Astrocyte (in vitro differentiated cells and primary cell): ENCODE results near the gene SEMA6B. TPM values are rescaled to one million over a fixed set of nuclear protein-coding genes. Genes with fewer than 3 reads are reported as not detected.

Source experiments
- DNase-seq: peaks from one replicate; pipeline ENCODE4 v3.0.0-alpha.2; 2010; ENCODE audit warnings: low read depth
- FAIRE-seq: peaks from 2 replicates; lab custom pipeline; 2011; peaks lifted over from hg19 to GRCh38; lab: Jason Lieb, UNC
- H2AFZ ChIP-seq: 2 replicates; pipeline ENCODE4 v1.6.0; 2012; ENCODE audit warnings: low read depth, low read length, inconsistent platforms
- H3K27ac ChIP-seq: 2 replicates; pipeline ENCODE4 v1.5.1; 2011; ENCODE audit warnings: low read depth, low read length, inconsistent platforms
- H3K27me3 ChIP-seq: 2 replicates; pipeline ENCODE4 v1.6.0; 2011; ENCODE audit warnings: low read length, inconsistent platforms; ENCODE audit not compliant: insufficient read depth
- H3K36me3 ChIP-seq: 2 replicates; pipeline ENCODE4 v1.5.1; 2011; ENCODE audit warnings: low read length, inconsistent platforms; ENCODE audit not compliant: insufficient read depth
- H3K4me1 ChIP-seq: 2 replicates; pipeline ENCODE4 v1.5.1; 2011; ENCODE audit warnings: low read length, inconsistent platforms; ENCODE audit not compliant: insufficient read depth
- H3K4me2 ChIP-seq: 2 replicates; pipeline ENCODE4 v1.6.0; 2012; ENCODE audit warnings: low read length, inconsistent platforms
- H3K4me3 ChIP-seq: 2 replicates; pipeline ENCODE4 v1.5.1; 2011; ENCODE audit warnings: low read depth, mild to moderate bottlenecking, low read length, inconsistent platforms; ENCODE audit not compliant: insufficient read depth
- H3K79me2 ChIP-seq: 2 replicates; pipeline ENCODE4 v1.6.0; 2012; ENCODE audit warnings: mild to moderate bottlenecking, low read length, inconsistent platforms; ENCODE audit not compliant: insufficient read depth
- H3K9ac ChIP-seq: 2 replicates; pipeline ENCODE4 v1.6.0; 2012; ENCODE audit warnings: mild to moderate bottlenecking, low read length, inconsistent platforms
- H3K9me3 ChIP-seq: 2 replicates; pipeline ENCODE4 v1.5.1; 2012; ENCODE audit warnings: low read depth, mild to moderate bottlenecking, low read length, inconsistent platforms; ENCODE audit not compliant: insufficient read depth
- H4K20me1 ChIP-seq: 2 replicates; pipeline ENCODE4 v1.6.0; 2012; ENCODE audit warnings: low read length, inconsistent platforms; ENCODE audit not compliant: insufficient read depth
- H3K27ac Mint-ChIP-seq: one replicate; pipeline ENCODE4 v1.8.0; 2021; ENCODE audit warnings: mild to moderate bottlenecking, mixed read lengths; ENCODE audit not compliant: unreplicated experiment
- H3K27me3 Mint-ChIP-seq: one replicate; pipeline ENCODE4 v1.8.0; 2021; ENCODE audit warnings: low read depth, mixed read lengths; ENCODE audit not compliant: unreplicated experiment
- H3K36me3 Mint-ChIP-seq: one replicate; pipeline ENCODE4 v1.8.0; 2021; ENCODE audit warnings: low read depth, mixed read lengths; ENCODE audit not compliant: unreplicated experiment
- H3K4me1 Mint-ChIP-seq: one replicate; pipeline ENCODE4 v1.8.0; 2021; ENCODE audit warnings: low read depth, mixed read lengths; ENCODE audit not compliant: unreplicated experiment
- H3K4me3 Mint-ChIP-seq: one replicate; pipeline ENCODE4 v1.8.0; 2021; ENCODE audit warnings: mild to moderate bottlenecking, moderate library complexity, mixed read lengths; ENCODE audit not compliant: unreplicated experiment
- H3K9me3 Mint-ChIP-seq: one replicate; pipeline ENCODE4 v1.8.0; 2021; ENCODE audit warnings: mild to moderate bottlenecking, mixed read lengths; ENCODE audit not compliant: unreplicated experiment
- EZH2 ChIP-seq: IDR thresholded peaks from 2 replicates; pipeline ENCODE4 v1.6.1; 2012; ENCODE audit warnings: mild to moderate bottlenecking, low read length, inconsistent platforms; ENCODE audit not compliant: insufficient read depth
- total RNA-seq: library from RNA; stranded (reverse); gene quantifications from 2 replicates; pipeline ENCODE4 v1.2.1, GENCODE V29; 2021
- TF ChIP-seq, protein P1 (sequence below): IDR thresholded peaks from 2 replicates; pipeline ENCODE4 v1.5.1; 2011; ENCODE audit warnings: low read depth, mild to moderate bottlenecking, inconsistent platforms, low read length, moderate library complexity; ENCODE audit not compliant: insufficient read depth

SEMA6B gene
- total RNA-seq, 1 donor from 2014 or later, result 14.3 TPM

DNA sequence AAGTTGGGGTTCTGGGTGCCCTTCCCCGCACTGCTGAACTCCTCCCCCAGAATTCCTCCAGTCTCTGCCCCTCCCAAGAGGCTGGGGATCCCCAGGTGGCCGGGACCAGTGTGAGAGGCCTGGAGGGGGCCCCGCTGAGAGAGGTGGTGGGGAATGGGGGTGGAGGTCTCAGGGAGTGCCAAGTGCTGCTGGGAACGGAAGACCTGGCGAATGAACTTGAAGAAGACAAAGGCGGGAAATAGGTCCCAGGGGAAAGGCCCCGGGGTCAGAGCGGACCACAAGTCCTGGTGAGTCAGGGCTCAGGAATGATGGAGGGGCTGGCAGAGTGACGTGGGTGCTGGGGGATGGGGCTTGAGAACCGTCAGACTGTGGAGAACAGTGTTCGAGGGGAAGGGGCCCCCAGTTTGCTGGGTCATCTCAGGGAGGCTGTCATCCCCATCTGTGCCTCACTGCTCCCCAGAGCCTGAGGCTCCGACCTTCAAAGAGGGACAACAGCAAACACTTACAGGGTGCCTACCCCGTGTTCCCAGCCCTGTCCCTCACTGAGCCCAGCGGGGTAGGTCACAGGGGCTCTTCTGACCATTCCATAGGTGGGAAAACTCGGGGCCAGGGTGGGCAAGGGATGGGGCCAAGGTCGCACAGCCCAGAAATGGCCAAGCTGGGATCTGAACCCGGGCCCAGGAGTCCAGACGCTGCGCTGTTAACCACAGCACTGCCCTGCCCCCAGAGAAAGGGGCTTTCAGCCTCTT lies 16.0 kb upstream of the SEMA6B start:
- peaks cover 2% of the 10 kb centered on the region for H3K36me3 Mint-ChIP-seq
- H4K20me1 ChIP-seq, result no peaks in the 10 kb centered on the region
- peak overlapping the region; percentile 69 for H3K27ac ChIP-seq
- no peak overlapping the region for H3K4me3 ChIP-seq
- no peaks in the 10 kb centered on the region for H3K36me3 ChIP-seq
- peaks cover 7% of the 10 kb centered on the region for H3K27me3 Mint-ChIP-seq
- peak overlapping the region; percentile 92 for H3K27ac Mint-ChIP-seq
- H3K4me1 ChIP-seq, result peaks cover 12% of the 10 kb centered on the region
- H3K79me2 ChIP-seq, result no peaks in the 10 kb centered on the region
- no peaks in the 10 kb centered on the region for H3K9me3 ChIP-seq
- peak overlapping the region; percentile 73 for H3K4me2 ChIP-seq
- H3K9me3 Mint-ChIP-seq, result no peaks in the 10 kb centered on the region
- TF ChIP-seq, protein P1, sequence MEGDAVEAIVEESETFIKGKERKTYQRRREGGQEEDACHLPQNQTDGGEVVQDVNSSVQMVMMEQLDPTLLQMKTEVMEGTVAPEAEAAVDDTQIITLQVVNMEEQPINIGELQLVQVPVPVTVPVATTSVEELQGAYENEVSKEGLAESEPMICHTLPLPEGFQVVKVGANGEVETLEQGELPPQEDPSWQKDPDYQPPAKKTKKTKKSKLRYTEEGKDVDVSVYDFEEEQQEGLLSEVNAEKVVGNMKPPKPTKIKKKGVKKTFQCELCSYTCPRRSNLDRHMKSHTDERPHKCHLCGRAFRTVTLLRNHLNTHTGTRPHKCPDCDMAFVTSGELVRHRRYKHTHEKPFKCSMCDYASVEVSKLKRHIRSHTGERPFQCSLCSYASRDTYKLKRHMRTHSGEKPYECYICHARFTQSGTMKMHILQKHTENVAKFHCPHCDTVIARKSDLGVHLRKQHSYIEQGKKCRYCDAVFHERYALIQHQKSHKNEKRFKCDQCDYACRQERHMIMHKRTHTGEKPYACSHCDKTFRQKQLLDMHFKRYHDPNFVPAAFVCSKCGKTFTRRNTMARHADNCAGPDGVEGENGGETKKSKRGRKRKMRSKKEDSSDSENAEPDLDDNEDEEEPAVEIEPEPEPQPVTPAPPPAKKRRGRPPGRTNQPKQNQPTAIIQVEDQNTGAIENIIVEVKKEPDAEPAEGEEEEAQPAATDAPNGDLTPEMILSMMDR, result no peak
- TF ChIP-seq EZH2, result no peak
- H3K4me3 Mint-ChIP-seq, result no peak overlapping the region
- DNase-seq (peak; percentile 78), FAIRE-seq (no peak)
- peaks cover 6% of the 10 kb centered on the region for H3K4me1 Mint-ChIP-seq
- H3K9ac ChIP-seq, result peak overlapping the region; percentile 62
- H2AFZ ChIP-seq, result peak overlapping the region; percentile 75
- H3K27me3 ChIP-seq, result peaks cover 16% of the 10 kb centered on the region

DNA sequence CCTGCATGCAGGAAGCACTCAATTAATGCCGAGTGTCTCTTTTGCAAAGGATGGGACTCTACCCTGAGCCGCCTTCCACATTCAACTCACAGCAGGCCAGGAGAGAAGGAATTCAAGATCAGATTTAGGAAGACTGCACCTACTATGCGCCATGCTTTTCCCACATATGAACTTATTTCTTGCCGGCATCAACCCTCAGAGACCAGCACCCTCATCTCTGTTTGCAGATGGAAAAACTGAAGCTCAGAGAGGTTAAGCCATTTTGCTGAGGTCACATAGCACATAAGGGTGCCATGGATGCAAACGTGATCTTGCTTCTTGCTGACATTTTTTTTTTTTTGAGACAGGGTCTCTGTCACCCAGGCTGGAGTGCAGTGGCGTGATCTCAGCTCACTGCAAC lies 14.2 kb upstream of the SEMA6B start:
- Mint-ChIP-seq H3K9me3 (no peaks in the 10 kb centered on the region), H3K4me1 (peaks cover 6% of the 10 kb centered on the region), H3K27ac (no peak overlapping the region), H3K4me3 (no peak overlapping the region), H3K27me3 (no peaks in the 10 kb centered on the region), H3K36me3 (peaks cover 2% of the 10 kb centered on the region)
- FAIRE-seq, result no peak
- no peak for DNase-seq
- Histone ChIP-seq H3K79me2 (no peaks in the 10 kb centered on the region), H3K4me1 (peaks cover 12% of the 10 kb centered on the region), H2AFZ (no peak overlapping the region), H4K20me1 (no peaks in the 10 kb centered on the region), H3K27me3 (peaks cover 2% of the 10 kb centered on the region), H3K4me2 (no peak overlapping the region), H3K27ac (no peak overlapping the region), H3K4me3 (no peak overlapping the region), H3K9me3 (no peaks in the 10 kb centered on the region), H3K36me3 (no peaks in the 10 kb centered on the region), H3K9ac (no peak overlapping the region)
- TF ChIP-seq, protein P1, result no peak
- TF ChIP-seq EZH2, result no peak

- TF ChIP-seq, protein P1, result no peak
- no peak for TF ChIP-seq EZH2
- no peaks in the 10 kb centered on the region for H3K9me3 Mint-ChIP-seq
- no peak overlapping the region for H3K27ac Mint-ChIP-seq
Observed at GRCh38 chr19:4571305-4571917, 11.9 kb upstream of the SEMA6B start.

More at GRCh38 chr19:4571305-4571917, 11.9 kb upstream of the SEMA6B start:
- no peaks in the 10 kb centered on the region for H4K20me1 ChIP-seq
- H3K9me3 ChIP-seq, result no peaks in the 10 kb centered on the region
- no peak overlapping the region for H3K27ac ChIP-seq
- peaks cover 6% of the 10 kb centered on the region for H3K4me1 Mint-ChIP-seq
- no peaks in the 10 kb centered on the region for H3K27me3 ChIP-seq
- H3K4me2 ChIP-seq, result no peak overlapping the region
- peaks cover 12% of the 10 kb centered on the region for H3K4me1 ChIP-seq
- DNase-seq, result no peak
- no peak overlapping the region for H3K4me3 ChIP-seq
- H3K4me3 Mint-ChIP-seq, result no peak overlapping the region
- no peaks in the 10 kb centered on the region for H3K36me3 ChIP-seq
- peaks cover 2% of the 10 kb centered on the region for H3K36me3 Mint-ChIP-seq
- H3K79me2 ChIP-seq, result no peaks in the 10 kb centered on the region
- H3K9ac ChIP-seq, result no peak overlapping the region
- no peaks in the 10 kb centered on the region for H3K27me3 Mint-ChIP-seq
- no peak overlapping the region for H2AFZ ChIP-seq
- FAIRE-seq, result no peak
